HL-60/S4 treated with phorbol 12-myristate 13-acetate at 8.2 ng/mL for 4 days and 3 days (cell line): ENCODE data around the gene HACD4.
"Not testable (repeated sequence)": the region's sequence is repeated elsewhere in the genome, so short reads cannot be mapped to it uniquely, and the experiment has no call there.

ENCODE experiments used
- in situ Hi-C: fragments of 300-500 bp; cut with MboI; formaldehyde crosslinking; loops from 2 replicates; pipeline ENCODE4 v1.15.0; 2022; ENCODE audit warnings: low sequenced_read_pairs

Gene HACD4

GRCh38 chr9:21016701-21017491, 14.5 kb downstream of the HACD4 start:
- in situ Hi-C loops: no loop called here

- in situ Hi-C loops: no loop called here
These were observed 15.4 kb downstream of the HACD4 start for GRCh38 chr9:21015995-21016394.

GRCh38 chr9:21015129-21015815, 16.2 kb downstream of the HACD4 start:
- in situ Hi-C loops: no loop called here

- in situ Hi-C loops: no loop called here
These were observed 29.4 kb downstream of the HACD4 start for GRCh38 chr9:21002040-21002439.

- in situ Hi-C loops: no loop called here
These were observed 29.9 kb downstream of the HACD4 start for GRCh38 chr9:21001581-21001980.

DNA sequence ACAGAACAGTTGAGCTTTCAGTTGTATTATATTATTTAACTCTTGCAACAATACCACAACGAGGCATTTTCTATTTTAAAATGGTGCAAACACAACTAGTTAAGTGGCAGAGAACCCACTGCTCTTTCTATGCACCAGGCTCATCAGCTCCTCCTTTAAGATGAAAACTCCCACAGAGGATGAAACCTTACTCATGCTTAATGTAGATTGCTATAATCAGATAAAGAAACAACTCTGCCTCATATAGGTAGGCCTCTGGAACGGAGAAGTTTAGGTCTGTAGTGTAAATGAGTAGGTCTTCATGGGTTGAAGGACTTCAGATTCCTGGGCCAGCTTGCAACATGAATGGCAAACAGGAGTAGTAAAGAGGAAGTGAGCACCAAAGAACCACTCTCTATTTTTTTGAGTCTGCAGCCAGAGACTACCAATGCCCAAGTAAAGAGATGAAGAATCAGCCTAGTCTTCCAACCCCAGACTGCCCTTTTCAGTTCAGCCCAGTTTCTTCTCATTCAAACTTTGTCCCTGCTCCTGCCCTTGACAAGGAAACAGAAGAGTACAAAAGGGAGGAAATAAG, 33.9 kb downstream of the HACD4 start:
- in situ Hi-C loops: no loop called here

DNA sequence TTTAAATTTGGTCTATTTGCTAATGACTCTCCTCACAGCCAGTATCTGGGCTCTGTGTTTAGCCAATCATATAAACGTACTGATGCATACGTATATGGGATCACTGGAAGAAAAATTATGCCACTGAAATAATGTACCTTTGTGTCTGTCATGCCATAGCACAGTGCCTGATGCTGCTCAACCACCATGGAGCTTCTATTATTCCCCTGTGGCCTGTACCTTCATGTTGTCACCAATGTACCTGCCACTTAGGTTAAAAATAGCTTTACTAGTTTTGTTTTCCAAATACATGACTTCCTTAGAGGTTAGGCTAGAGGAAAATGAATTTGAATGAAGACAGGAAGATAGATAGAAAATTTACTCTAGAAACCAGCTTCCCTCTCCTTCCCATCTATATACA, 34.6 kb downstream of the HACD4 start:
- in situ Hi-C loops: no loop called here

GRCh38 chr9:20995616-20996015, 35.8 kb downstream of the HACD4 start:
- in situ Hi-C loops: no loop called here

GRCh38 chr9:20994486-20994885, 37.0 kb downstream of the HACD4 start:
- in situ Hi-C loops: no loop called here

DNA sequence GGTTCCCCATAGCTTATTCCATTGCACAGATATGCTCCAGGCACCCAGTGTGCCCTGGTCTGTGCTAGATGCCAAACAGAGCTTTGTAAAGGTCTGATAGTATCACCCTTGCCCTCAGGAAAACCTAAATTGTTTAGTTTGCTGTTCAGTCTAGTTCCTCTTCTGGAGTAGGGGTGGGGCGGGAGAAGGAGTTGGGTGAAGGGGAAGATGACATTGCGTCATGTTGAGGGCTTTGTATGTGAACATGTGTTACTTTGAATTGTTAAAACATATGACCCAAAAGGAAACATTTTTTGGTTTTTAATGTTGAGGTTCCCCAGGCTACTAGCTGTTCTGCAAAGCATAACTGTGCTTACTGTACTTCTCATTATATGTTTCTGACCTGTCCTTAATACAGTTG, 40.6 kb downstream of the HACD4 start:
- in situ Hi-C loops: no loop called here

GRCh38 chr9:20989923-20990341, 41.5 kb downstream of the HACD4 start:
- in situ Hi-C loops: no loop called here

GRCh38 chr9:20988671-20989315, 42.6 kb downstream of the HACD4 start:
- in situ Hi-C loops: no loop called here

GRCh38 chr9:20988061-20988460, 43.4 kb downstream of the HACD4 start:
- in situ Hi-C loops: no loop called here

DNA sequence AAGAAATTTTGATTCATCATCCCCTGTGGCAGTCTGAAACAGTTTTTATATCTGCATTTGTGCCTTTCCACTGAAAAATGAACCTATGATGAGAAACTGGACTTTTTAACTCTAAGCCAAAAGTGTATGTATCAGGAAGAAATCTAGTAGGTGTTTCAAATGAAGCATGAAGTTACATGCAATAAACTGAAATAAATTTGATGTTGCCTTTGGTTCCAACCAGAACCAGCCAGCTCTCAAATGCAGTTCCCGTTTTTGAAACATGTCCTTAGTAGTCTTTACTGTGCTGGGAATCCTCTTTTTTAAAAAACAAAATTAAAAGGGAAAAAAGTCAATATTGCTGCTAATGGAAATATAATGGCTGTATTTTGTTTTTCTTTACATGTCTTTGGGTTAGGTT, 43.9 kb downstream of the HACD4 start:
- in situ Hi-C loops: no loop called here

GRCh38 chr9:20985851-20986600, 45.4 kb downstream of the HACD4 start:
- in situ Hi-C loops: no loop called here

DNA sequence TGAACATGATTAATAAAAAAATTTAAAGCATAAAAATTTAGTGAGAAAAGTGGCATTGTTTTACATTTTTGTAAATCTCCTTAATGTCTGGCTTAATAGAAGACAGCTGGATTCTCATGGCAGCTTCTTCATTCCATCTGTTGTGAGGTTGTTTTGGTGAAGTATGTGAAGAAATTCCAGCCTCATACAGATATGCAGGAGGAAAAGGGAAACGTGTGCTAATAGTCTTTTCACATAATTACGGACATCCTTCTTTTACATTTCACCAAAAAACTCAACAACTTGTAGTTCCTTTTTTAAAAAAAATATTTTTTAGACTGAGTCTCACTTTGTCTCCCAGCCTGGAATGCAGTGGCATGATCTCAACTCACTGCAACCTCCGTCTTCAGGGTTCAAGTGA, 46.9 kb downstream of the HACD4 start:
- in situ Hi-C loops: no loop called here

DNA sequence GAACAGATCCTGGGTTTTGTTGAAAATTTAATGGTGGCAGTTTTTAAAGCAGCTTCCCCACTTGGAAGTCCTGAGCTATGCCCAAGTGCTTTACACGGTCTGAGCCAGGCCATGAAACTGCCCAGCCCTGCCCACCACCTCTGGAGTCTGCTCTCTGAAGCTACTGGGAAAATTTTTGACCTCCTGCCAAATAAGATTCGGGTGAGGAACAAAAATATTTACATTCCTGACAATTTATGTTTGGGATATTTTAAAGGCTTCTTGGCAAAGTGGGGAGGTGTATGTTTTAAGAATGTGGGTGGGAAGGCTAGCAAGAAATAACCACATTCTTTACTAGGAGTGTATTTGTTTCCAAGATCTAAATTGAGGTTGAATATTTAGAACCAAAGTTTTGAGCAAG, 50.0 kb downstream of the HACD4 start:
- in situ Hi-C loops: no loop called here

GRCh38 chr9:20980832-20981455, 50.5 kb downstream of the HACD4 start:
- in situ Hi-C loops: no loop called here

- in situ Hi-C loops: no loop called here
These were observed 53.2 kb downstream of the HACD4 start for GRCh38 chr9:20978249-20978648.

GRCh38 chr9:20974191-20974938, 57.1 kb downstream of the HACD4 start:
- in situ Hi-C loops: not testable (repeated sequence)
